ENCODE measurements around the gene KIZ.

DNA sequence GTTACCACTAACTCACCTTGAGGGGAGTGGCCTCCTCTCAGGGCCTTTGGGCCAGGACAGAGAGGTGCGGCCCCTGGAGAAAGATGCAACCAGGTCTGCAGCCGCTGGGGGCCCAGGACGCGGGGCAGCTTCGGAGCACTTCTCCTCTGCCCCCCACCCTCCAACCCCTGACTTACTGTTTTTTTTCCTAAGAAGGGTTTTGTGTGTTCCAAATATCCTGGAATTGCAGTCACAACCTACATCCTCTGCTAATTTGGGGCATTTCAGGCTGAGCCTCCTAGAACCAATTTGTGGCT lies 21.5 kb upstream of the KIZ start:
- no peak for TF ChIP-seq CTCF (IDR thresholded peaks at IDR 0.05)
- TF ChIP-seq POLR2A (IDR thresholded peaks at IDR 0.05): no peak
